ENCODE measurements around the gene DOCK6.

GRCh38 chr19:11246941-11247340 is 15.4 kb downstream of the DOCK6 start:
- no peak for TF ChIP-seq POLR2A (IDR thresholded peaks at IDR 0.05)
- no peak for TF ChIP-seq CTCF (IDR thresholded peaks at IDR 0.05)
